Skeletal muscle satellite cell (primary cell): ENCODE measurements around the gene LIPK.

ENCODE experiments used
- H3K27me3 ChIP-seq: 2 replicates; pipeline ENCODE4 v1.7.0; 2013; ENCODE audit warnings: low read length; ENCODE audit not compliant: control insufficient read depth, insufficient read depth
- H3K36me3 ChIP-seq: 2 replicates; pipeline ENCODE4 v1.7.0; 2013; ENCODE audit warnings: mild to moderate bottlenecking, control low read depth, low read length; ENCODE audit not compliant: insufficient read depth
- H3K4me1 ChIP-seq: 2 replicates; pipeline ENCODE4 v1.7.0; 2013; ENCODE audit warnings: low read length; ENCODE audit not compliant: control insufficient read depth, insufficient read depth
- H3K4me2 ChIP-seq: 2 replicates; pipeline ENCODE4 v1.7.0; 2013; ENCODE audit warnings: mild to moderate bottlenecking, low read length
- H3K4me3 ChIP-seq: 2 replicates; pipeline ENCODE4 v1.7.0; 2013; ENCODE audit warnings: low read length
- H3K9ac ChIP-seq: 2 replicates; pipeline ENCODE4 v1.7.0; 2013; ENCODE audit warnings: mild to moderate bottlenecking, low read depth, low read length, moderate library complexity
- H3K9me3 ChIP-seq: replicated peaks from 2 replicates; pipeline ENCODE4 v1.7.0; 2013; ENCODE audit warnings: mild to moderate bottlenecking, control low read depth, low read length

Gene LIPK

DNA sequence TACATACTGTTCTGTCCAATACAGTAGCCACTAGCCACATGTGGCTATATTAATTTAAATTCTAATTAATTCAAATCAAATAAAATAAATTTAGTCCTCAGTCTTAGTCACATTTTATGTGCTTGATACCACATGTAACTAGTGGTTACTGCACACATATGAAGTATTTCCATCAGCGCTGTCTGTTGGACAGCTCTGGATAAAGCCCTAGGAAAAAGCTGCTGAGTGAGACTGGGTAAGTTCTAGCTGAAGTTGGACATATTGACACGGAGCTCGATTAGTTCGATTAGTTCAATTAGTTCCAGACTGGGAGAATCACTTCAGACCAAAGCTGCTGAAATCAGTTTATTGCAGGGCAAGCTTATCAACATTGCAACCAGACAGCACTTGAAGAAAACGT, 81.4 kb downstream of the LIPK start:
- no peak overlapping the region for H3K4me3 ChIP-seq
- H3K4me1 ChIP-seq: peaks cover 3% of the 10 kb centered on the region
- H3K36me3 ChIP-seq: no peaks in the 10 kb centered on the region
- H3K4me2 ChIP-seq: no peak overlapping the region
- H3K9me3 ChIP-seq: no peaks in the 10 kb centered on the region
- H3K9ac ChIP-seq: no peak overlapping the region
- no peaks in the 10 kb centered on the region for H3K27me3 ChIP-seq

DNA sequence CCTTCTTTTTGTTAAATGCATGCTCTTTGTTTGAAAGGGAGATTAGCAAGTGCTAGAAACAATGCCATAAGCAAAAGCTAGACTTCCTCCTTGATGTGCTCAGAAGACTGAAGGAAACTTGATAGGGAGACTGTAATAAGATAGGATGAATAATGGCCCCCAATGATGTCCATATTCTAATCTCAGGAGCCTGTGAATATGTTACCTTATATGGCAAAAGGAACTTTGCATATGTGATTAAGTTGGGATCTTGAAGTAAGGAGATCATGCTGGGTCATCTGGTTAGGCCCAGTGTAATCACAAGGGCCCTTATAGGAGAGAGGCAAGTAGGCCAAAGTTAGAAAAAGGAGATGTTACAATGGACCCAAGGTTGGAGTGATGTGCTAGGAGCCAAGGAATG, 82.9 kb downstream of the LIPK start:
- Histone ChIP-seq H3K36me3 (no peaks in the 10 kb centered on the region), H3K4me1 (peaks cover 16% of the 10 kb centered on the region), H3K9me3 (no peaks in the 10 kb centered on the region), H3K9ac (no peak overlapping the region), H3K4me3 (no peak overlapping the region), H3K4me2 (no peak overlapping the region), H3K27me3 (no peaks in the 10 kb centered on the region)

DNA sequence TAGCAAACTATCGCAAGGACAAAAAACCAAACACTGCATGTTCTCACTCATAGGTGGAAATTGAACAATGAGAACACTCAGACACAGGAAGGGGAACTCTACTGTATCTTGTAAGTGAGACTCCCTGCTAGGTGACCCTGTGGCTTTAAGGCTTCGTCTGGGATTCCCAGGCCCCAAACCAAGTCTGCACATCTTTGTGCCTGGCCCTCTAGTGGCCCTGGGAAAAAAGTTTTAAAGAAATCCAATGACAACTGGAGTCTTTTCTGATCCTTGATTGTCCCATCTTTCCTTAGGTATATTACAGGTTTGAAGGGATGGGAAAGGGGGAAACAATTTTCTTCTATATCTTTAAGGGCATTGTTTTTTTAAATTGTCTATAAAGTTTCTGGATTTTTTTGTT, 85.9 kb downstream of the LIPK start:
- no peaks in the 10 kb centered on the region for H3K27me3 ChIP-seq
- H3K9me3 ChIP-seq: no peaks in the 10 kb centered on the region
- no peak overlapping the region for H3K4me3 ChIP-seq
- no peak overlapping the region for H3K9ac ChIP-seq
- H3K36me3 ChIP-seq: no peaks in the 10 kb centered on the region
- H3K4me1 ChIP-seq: peaks cover 26% of the 10 kb centered on the region
- H3K4me2 ChIP-seq: no peak overlapping the region

DNA sequence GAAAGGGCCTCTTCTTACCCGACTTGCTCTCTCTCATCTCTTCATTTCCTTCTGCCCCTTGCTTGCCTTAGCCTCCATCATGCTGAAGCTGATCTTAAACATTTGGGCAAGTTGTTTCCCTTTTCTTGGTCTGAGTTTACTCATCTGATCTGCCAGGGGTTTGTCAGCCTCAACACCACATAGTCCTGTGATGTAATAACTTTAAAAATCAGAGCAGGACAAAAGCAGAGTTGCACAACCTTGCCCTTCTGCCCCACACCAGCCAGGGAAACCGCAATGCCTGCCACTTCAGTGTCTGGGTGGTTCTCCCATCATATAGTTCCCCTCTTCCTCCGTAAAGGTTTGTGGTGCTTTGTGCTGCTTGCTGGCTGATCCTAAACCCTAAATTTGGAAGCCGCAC, 86.6 kb downstream of the LIPK start:
- Histone ChIP-seq H3K9me3 (no peaks in the 10 kb centered on the region), H3K27me3 (peaks cover 4% of the 10 kb centered on the region), H3K4me3 (no peak overlapping the region), H3K4me2 (peak overlapping the region; percentile 11), H3K9ac (no peak overlapping the region), H3K4me1 (peaks cover 26% of the 10 kb centered on the region), H3K36me3 (no peaks in the 10 kb centered on the region)

DNA sequence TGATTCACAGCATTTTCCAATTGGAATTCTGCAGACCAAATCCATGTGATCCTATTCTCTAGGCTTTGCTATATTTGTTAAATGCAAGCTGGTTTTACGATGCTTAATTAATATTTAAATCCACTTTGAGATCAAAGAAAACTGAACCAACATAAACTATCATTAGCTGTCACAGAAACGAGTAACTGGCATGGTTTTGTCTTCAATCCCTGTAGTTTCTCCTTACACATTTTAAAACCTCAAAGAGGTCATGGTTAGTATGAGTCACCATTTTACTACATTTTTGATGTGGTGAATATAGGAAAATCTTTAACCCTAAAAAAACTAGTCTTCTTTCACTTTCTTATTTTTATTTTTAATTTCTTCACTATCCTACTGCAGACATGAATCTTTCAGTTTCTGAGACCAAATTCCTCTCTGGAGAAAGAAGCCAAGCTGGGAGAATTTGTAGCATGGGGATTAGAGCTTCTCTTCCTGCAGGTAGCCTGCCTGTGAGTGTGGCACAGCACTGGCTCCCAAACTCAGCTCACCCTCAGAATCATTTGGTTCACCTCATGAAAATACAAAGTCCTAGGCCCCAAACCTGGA, 87.8 kb downstream of the LIPK start:
- H3K9me3 ChIP-seq: no peaks in the 10 kb centered on the region
- no peak overlapping the region for H3K9ac ChIP-seq
- H3K4me1 ChIP-seq: peaks cover 26% of the 10 kb centered on the region
- peak overlapping the region; percentile 3 for H3K4me2 ChIP-seq
- no peak overlapping the region for H3K4me3 ChIP-seq
- peaks cover 4% of the 10 kb centered on the region for H3K27me3 ChIP-seq
- H3K36me3 ChIP-seq: no peaks in the 10 kb centered on the region

DNA sequence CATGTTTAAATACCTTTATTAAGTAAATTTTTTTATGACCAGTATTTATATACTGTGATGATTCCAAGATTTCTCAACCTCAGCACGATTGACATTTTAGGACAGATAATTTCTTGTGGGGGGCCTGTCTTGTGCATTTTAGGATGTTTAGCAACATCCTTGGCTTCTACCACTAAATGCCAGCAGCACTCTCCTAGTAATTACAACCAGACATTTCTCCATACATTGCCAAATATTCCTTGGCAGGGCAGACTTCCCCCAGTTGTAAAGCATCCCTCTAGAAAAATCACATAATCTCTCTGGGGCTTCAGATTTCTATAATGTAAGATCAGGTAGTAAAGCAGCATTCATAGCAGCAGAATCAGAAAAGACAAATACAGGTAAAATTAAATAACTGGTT, 88.7 kb downstream of the LIPK start:
- peaks cover 4% of the 10 kb centered on the region for H3K27me3 ChIP-seq
- H3K4me1 ChIP-seq: peaks cover 26% of the 10 kb centered on the region
- no peak overlapping the region for H3K4me3 ChIP-seq
- no peaks in the 10 kb centered on the region for H3K9me3 ChIP-seq
- H3K9ac ChIP-seq: no peak overlapping the region
- no peak overlapping the region for H3K4me2 ChIP-seq
- no peaks in the 10 kb centered on the region for H3K36me3 ChIP-seq

DNA sequence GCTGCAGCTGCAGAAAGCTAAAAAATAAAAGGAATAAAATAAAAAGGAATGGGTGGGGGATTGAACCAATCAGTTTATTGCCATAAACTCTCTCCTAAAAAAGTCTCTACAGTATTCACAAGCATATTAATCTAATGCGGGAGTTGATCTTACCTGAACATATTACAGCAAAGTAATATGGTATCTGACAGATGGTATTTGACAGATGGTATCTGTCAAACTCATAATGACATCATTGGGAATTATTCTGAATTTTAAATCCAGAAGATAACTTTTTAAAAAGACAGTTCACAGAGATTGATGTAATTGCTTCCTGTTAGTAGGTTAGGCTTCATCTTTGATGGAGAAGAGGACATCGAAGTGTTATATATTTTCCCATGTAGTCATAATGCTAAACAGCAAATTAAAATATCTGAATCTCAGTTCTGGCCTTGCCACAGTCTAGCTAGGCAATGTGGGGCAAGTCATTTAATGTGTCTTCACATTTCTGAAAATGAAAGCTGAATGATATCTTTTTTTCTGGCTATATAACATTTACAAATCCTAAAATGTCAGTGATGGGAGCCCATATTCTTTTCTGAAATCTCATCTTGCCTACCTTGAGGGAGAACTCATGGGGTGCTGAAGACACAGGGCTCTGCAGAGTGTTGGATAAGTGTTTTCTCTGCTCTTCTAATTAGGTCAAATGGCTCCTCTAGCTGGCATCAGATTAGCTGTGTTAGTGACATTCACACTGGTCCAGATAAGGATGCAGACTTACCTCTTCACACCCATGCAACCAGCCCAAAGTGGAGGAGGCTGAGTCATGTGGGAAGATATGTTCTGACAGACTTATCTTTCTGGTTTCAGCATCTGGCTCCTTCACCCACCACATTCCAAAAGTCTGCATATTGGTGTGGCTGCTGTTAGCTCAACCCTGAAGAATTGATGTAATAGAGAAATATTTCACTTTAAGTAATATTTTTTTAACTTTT, 94.4 kb downstream of the LIPK start:
- no peaks in the 10 kb centered on the region for H3K36me3 ChIP-seq
- no peak overlapping the region for H3K9ac ChIP-seq
- H3K9me3 ChIP-seq: no peaks in the 10 kb centered on the region
- H3K4me3 ChIP-seq: no peak overlapping the region
- H3K4me1 ChIP-seq: peaks cover 19% of the 10 kb centered on the region
- peaks cover 4% of the 10 kb centered on the region for H3K27me3 ChIP-seq
- no peak overlapping the region for H3K4me2 ChIP-seq
